SK-N-SH (cell line): Measurements from ENCODE around the gene WDR27. TPM values are rescaled to one million over a fixed set of nuclear protein-coding genes. Genes with fewer than 3 reads are reported as not detected.

Experiments
- CTCF ChIA-PET: fragments of 300-600, 350-600 bp; formaldehyde crosslinking; extraction: SDS; loops from one replicate; lab custom pipeline; 2021; lab: Yijun Ruan, JAX
- POLR2A ChIA-PET: fragments of 350-600 bp; sonication (Branson Sonifier 250); formaldehyde crosslinking; extraction: SDS; loops from one replicate; lab custom pipeline; 2020; ENCODE audit warnings: antibody characterized with exemption, inconsistent platforms; lab: Yijun Ruan, JAX
- DNase-seq: peaks from one replicate; pipeline ENCODE4 v3.0.0; 2012
- H2AFZ ChIP-seq: fragments of 200-600 bp; sonication (generic); 2 replicates; pipeline ENCODE4 v1.8.1; 2016; ENCODE audit warnings: antibody characterized with exemption, mild to moderate bottlenecking, low read depth
- H3F3A ChIP-seq: fragments of 200-600 bp; sonication (generic); replicated peaks from 2 replicates; pipeline ENCODE3; 2016; ENCODE audit warnings: antibody characterized with exemption, mild to moderate bottlenecking; ENCODE audit not compliant: insufficient read depth
- H3K27ac ChIP-seq, 2 experiments: fragments of 200-500 bp in 1 of 2; fragments of 200-600 bp in 1 of 2; sonication (Bioruptor generic) in 1 of 2; sonication (generic), shearing (Covaris generic) in 1 of 2; 2 replicates each; pipeline versions ENCODE4 v1.5.1 to v1.6.1; 2014 to 2016; ENCODE audit warnings: low read depth in 2 of 2, inconsistent platforms in 1 of 2, low read length in 1 of 2, mild to moderate bottlenecking in 1 of 2, mixed read lengths in 1 of 2
- H3K27me3 ChIP-seq: fragments of 200-600 bp; sonication (generic), shearing (Covaris generic); 2 replicates; pipeline ENCODE4 v1.6.1; 2016; ENCODE audit warnings: mixed run types; ENCODE audit not compliant: insufficient read depth
- H3K36me3 ChIP-seq, 2 experiments: fragments of 200-500 bp in 1 of 2; fragments of 200-600 bp in 1 of 2; sonication (Bioruptor generic) in 1 of 2; sonication (generic) in 1 of 2; replicated peaks in 1 of 2; 2 replicates each; pipeline versions ENCODE3 to v1.5.1; 2014 to 2016; ENCODE audit warnings: low read length in 1 of 2, mild to moderate bottlenecking in 1 of 2; ENCODE audit not compliant: insufficient read depth in 2 of 2, control insufficient read depth in 1 of 2
- H3K4me1 ChIP-seq, 2 experiments: fragments of 200-500 bp in 1 of 2; fragments of 200-600 bp in 1 of 2; sonication (Bioruptor generic) in 1 of 2; sonication (generic), shearing (Covaris generic) in 1 of 2; 2 replicates each; pipeline versions ENCODE4 v1.5.1 to v1.6.1; 2014 to 2016; ENCODE audit warnings: low read depth in 1 of 2, low read length in 1 of 2, mixed run types in 1 of 2; ENCODE audit not compliant: insufficient read depth in 2 of 2, control insufficient read depth in 1 of 2
- H3K4me2 ChIP-seq: fragments of 200-600 bp; sonication (generic), shearing (Covaris generic); 2 replicates; pipeline ENCODE4 v1.6.1; 2017; ENCODE audit warnings: mixed run types
- H3K4me3 ChIP-seq, 2 experiments: fragments of 200-500 bp in 1 of 2; fragments of 200-600 bp in 1 of 2; sonication (Bioruptor generic) in 1 of 2; sonication (generic), shearing (Covaris generic) in 1 of 2; 2 replicates each; pipeline versions ENCODE4 v1.5.1 to v1.8.1; 2014 to 2016; ENCODE audit warnings: low read depth in 2 of 2, inconsistent platforms in 1 of 2, low read length in 1 of 2, mild to moderate bottlenecking in 1 of 2, mixed read lengths in 1 of 2, moderate library complexity in 1 of 2
- H3K79me2 ChIP-seq: fragments of 200-600 bp; sonication (generic); 2 replicates; pipeline ENCODE4 v1.8.1; 2017; ENCODE audit warnings: mild to moderate bottlenecking; ENCODE audit not compliant: insufficient read depth
- H3K9ac ChIP-seq: fragments of 200-600 bp; sonication (generic); 2 replicates; pipeline ENCODE4 v1.6.1; 2017; ENCODE audit warnings: mixed run types
- H3K9me2 ChIP-seq: fragments of 200-600 bp; sonication (generic); 2 replicates; pipeline ENCODE4 v1.6.1; 2017; ENCODE audit warnings: mixed run types
- H3K9me3 ChIP-seq: fragments of 200-600 bp; sonication (generic); 2 replicates; pipeline ENCODE4 v1.6.1; 2017; ENCODE audit warnings: mixed run types, mild to moderate bottlenecking, moderate library complexity
- H4K20me1 ChIP-seq: fragments of 200-600 bp; sonication (generic); 2 replicates; pipeline ENCODE4 v1.6.1; 2017; ENCODE audit warnings: mild to moderate bottlenecking, mixed run types; ENCODE audit not compliant: insufficient read depth
- ELF1 ChIP-seq: IDR thresholded peaks from 2 replicates; pipeline ENCODE4 v1.4.0; 2012
- FOSL2 ChIP-seq: IDR thresholded peaks from 2 replicates; pipeline ENCODE4 v1.4.0; 2012; ENCODE audit warnings: low read depth, mild to moderate bottlenecking, moderate library complexity, borderline replicate concordance
- FOXM1 ChIP-seq: IDR thresholded peaks from 2 replicates; pipeline ENCODE4 v1.4.0; 2012; ENCODE audit warnings: low read depth, mild to moderate bottlenecking
- GATA2 ChIP-seq: sonication (generic); formaldehyde crosslinking; IDR thresholded peaks from 2 replicates; pipeline ENCODE4 v1.5.0; 2020; ENCODE audit warnings: mild to moderate bottlenecking, missing genetic modification reagents
- MAX ChIP-seq: IDR thresholded peaks from 2 replicates; pipeline ENCODE4 v1.4.0; 2012; ENCODE audit warnings: low read depth
- PBX3 ChIP-seq: IDR thresholded peaks from 2 replicates; pipeline ENCODE4; 2012
- POLR2AphosphoS5 ChIP-seq: IDR thresholded peaks from 2 replicates; pipeline ENCODE4 v1.6.1; 2012; ENCODE audit warnings: low read depth, low read length
- RCOR1 ChIP-seq: fragments of 150-350 bp; IDR thresholded peaks from 2 replicates; pipeline ENCODE4 v1.6.1; 2017; ENCODE audit warnings: antibody characterized with exemption, low read length
- RXRA ChIP-seq: IDR thresholded peaks from 2 replicates; pipeline ENCODE4 v1.4.0; 2012; ENCODE audit warnings: low read depth, mild to moderate bottlenecking, borderline replicate concordance
- SMC3 ChIP-seq: IDR thresholded peaks from 2 replicates; pipeline ENCODE4 v1.6.1; 2012; ENCODE audit warnings: low read depth, low read length, improper control_type of control experiment
- TCF12 ChIP-seq: IDR thresholded peaks from 2 replicates; pipeline ENCODE4 v1.4.0; 2012
- TEAD4 ChIP-seq: IDR thresholded peaks from 2 replicates; pipeline ENCODE4 v1.4.0; 2012; ENCODE audit warnings: mild to moderate bottlenecking, borderline replicate concordance; ENCODE audit not compliant: insufficient read depth
- YY1 ChIP-seq: IDR thresholded peaks from 2 replicates; pipeline ENCODE4 v1.4.0; 2012; ENCODE audit warnings: low read depth, mild to moderate bottlenecking
- ZBTB33 ChIP-seq: IDR thresholded peaks from 2 replicates; pipeline ENCODE4 v1.4.0; 2012; ENCODE audit warnings: low read depth, borderline replicate concordance
- WGBS: methylation state at CpG from one replicate; pipeline ENCODE4 v1.1.6; 2017; ENCODE audit warnings: low lambda C conversion rate; 5-methylcytosine and 5-hydroxymethylcytosine counted together
- polyA plus RNA-seq, 3 experiments: library from polyadenylated mRNA; depleted of rRNA; stranded (reverse); fragments of >200 nt; gene quantifications; 2 replicates each; pipeline ENCODE4 v1.2.3, GENCODE V29; 2012
- TF ChIP-seq, protein P1 (sequence below): IDR thresholded peaks from 2 replicates; pipeline ENCODE4 v1.4.0; 2012; ENCODE audit warnings: low read depth, borderline replicate concordance

The WDR27 gene
- polyA plus RNA-seq, 1 of the 3 experiments (the other 2 are of a cell fraction), result 55.6 TPM

DNA sequence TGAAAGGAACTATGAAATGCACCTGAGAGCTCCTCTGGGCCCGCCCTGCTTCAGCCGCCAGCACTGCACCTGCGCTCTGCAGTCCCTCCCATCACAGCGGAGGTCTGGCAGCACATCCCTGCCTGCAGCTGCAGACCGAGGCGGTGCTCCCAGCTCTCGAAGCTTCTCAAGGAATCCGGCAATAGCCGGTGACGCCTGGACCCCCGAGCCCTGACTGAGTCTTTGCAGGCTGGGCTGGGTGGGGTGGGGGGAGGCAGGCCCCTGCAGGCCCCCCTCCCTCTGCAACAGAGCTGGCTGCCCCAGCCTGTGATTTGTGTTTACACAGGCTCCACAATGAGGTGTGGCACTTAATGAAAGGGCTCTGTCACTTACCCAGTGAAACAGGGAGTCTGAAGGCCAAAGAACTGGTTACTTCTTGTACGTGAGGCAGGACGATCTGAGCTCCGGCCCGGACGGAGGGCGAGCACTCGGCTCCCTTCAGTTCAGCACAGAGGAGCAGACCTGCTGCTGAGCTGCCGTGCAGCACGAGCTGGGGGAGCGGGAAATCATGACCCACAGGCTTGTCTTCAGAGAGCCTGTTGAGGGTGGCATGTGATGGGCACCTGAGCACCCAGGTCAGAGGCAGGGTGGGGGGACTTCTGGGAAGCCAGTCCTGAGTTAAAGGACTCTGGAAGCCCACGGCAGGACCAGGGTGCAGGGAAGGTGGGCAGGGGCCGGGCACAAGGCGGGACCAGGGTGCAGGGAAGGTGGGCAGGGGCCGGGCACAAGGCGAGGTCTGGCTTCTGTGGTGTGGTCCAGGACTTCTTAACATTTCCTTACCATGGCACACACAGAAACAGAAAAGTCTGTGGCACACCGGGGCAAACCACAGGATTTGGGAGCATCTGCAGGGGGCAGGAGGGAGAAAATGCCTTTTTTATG is 255.9 kb downstream of the WDR27 start:
- H3K79me2 ChIP-seq, result no peaks in the 10 kb centered on the region
- DNase-seq, result no peak
- no peaks in the 10 kb centered on the region; a peak in 1 of 4 replicates for H3K4me1 ChIP-seq
- no peaks in the 10 kb centered on the region for H3K9me2 ChIP-seq
- no peak overlapping the region for H2AFZ ChIP-seq
- ChIA-PET CTCF (interaction anchor here (0.6 to 2.2 kb wide), 11 partner anchors 8 to 557 kb away, joined by 3 to 9 read pairs (median 3); no protein-coding TSS in a partner anchor), POLR2A (no interaction called here)
- no peak overlapping the region for H3K27ac ChIP-seq
- no peak overlapping the region for H3K4me3 ChIP-seq
- H3K36me3 ChIP-seq, result no peaks in the 10 kb centered on the region
- no peaks in the 10 kb centered on the region for H3K27me3 ChIP-seq
- no peaks in the 10 kb centered on the region for H3F3A ChIP-seq
- H4K20me1 ChIP-seq, result no peaks in the 10 kb centered on the region
- H3K9ac ChIP-seq, result no peak overlapping the region
- H3K9me3 ChIP-seq, result no peaks in the 10 kb centered on the region
- 68% methylated on average over 12 of the region's 27 CpGs for WGBS
- no peak overlapping the region for H3K4me2 ChIP-seq
- TF ChIP-seq RXRA, result no peak
- TF ChIP-seq SMC3, result no peak
- no peak for TF ChIP-seq TEAD4
- TF ChIP-seq FOXM1, result no peak
- no peak for TF ChIP-seq FOSL2
- no peak for TF ChIP-seq YY1
- no peak for TF ChIP-seq MAX
- TF ChIP-seq TCF12, result no peak
- TF ChIP-seq GATA2, result no peak
- TF ChIP-seq RCOR1, result no peak
- TF ChIP-seq, protein P1, sequence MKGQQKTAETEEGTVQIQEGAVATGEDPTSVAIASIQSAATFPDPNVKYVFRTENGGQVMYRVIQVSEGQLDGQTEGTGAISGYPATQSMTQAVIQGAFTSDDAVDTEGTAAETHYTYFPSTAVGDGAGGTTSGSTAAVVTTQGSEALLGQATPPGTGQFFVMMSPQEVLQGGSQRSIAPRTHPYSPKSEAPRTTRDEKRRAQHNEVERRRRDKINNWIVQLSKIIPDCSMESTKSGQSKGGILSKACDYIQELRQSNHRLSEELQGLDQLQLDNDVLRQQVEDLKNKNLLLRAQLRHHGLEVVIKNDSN, result no peak
- no peak for TF ChIP-seq ELF1
- no peak for TF ChIP-seq PBX3
- no peak for TF ChIP-seq ZBTB33
- TF ChIP-seq POLR2AphosphoS5, result no peak
